Smooth muscle cell (in vitro differentiated cells): Measurements from ENCODE around the gene CCDC92B. TPM values are rescaled to one million over a fixed set of nuclear protein-coding genes. Genes with fewer than 3 reads are reported as not detected.

ENCODE experiments used
- DNase-seq: peaks from one replicate; lab custom pipeline; 2025; ENCODE audit not compliant: unreplicated experiment; lab: John Stamatoyannopoulos, UW
- H2AFZ ChIP-seq: fragments of 200-600 bp; sonication (generic); 2 replicates; pipeline ENCODE4 v1.6.0; 2016; ENCODE audit warnings: antibody characterized with exemption, low read depth, mild to moderate bottlenecking
- H3F3A ChIP-seq: fragments of 200-600 bp; sonication (generic); 2 replicates; pipeline ENCODE4 v1.6.0; 2017; ENCODE audit warnings: antibody characterized with exemption, low read depth
- H3K27ac ChIP-seq: fragments of 200-600 bp; sonication (generic); 2 replicates; pipeline ENCODE4 v1.5.1; 2016; ENCODE audit warnings: low read depth, mild to moderate bottlenecking
- H3K27me3 ChIP-seq: fragments of 200-600 bp; sonication (generic); 2 replicates; pipeline ENCODE4 v1.6.1; 2016; ENCODE audit warnings: low read depth, mild to moderate bottlenecking
- H3K36me3 ChIP-seq: fragments of 200-600 bp; sonication (generic); 2 replicates; pipeline ENCODE4 v1.5.1; 2016; ENCODE audit warnings: low read depth
- H3K4me1 ChIP-seq: fragments of 200-600 bp; sonication (generic); 2 replicates; pipeline ENCODE4 v1.5.1; 2016; ENCODE audit warnings: low read depth
- H3K4me2 ChIP-seq: fragments of 200-600 bp; sonication (generic); 2 replicates; pipeline ENCODE4 v1.6.0; 2016; ENCODE audit warnings: mild to moderate bottlenecking
- H3K4me3 ChIP-seq: fragments of 200-600 bp; sonication (generic); 2 replicates; pipeline ENCODE4 v1.5.1; 2016; ENCODE audit warnings: mild to moderate bottlenecking
- H3K79me2 ChIP-seq: fragments of 200-600 bp; sonication (generic); 2 replicates; pipeline ENCODE4 v1.6.0; 2016; ENCODE audit warnings: low read depth, mild to moderate bottlenecking
- H3K9ac ChIP-seq: fragments of 200-600 bp; sonication (generic); 2 replicates; pipeline ENCODE4 v1.6.0; 2016; ENCODE audit warnings: low read depth
- H3K9me3 ChIP-seq: fragments of 200-600 bp; sonication (generic); replicated peaks from 2 replicates; pipeline ENCODE4 v1.5.1; 2016; ENCODE audit warnings: low read depth
- H4K20me1 ChIP-seq: fragments of 200-600 bp; sonication (generic); 2 replicates; pipeline ENCODE4 v1.6.0; 2016; ENCODE audit warnings: low read depth
- WGBS: methylation state at CpG from one replicate; pipeline ENCODE4 v1.1.7; 2016; ENCODE audit warnings: low lambda C conversion rate; 5-methylcytosine and 5-hydroxymethylcytosine counted together
- polyA plus RNA-seq: library from polyadenylated mRNA; unstranded; fragments of >200 nt; fragmentation: Nextera tagmentation; extraction: Ambion mirVana; gene quantifications from 2 replicates; pipeline ENCODE4 v1.2.1, GENCODE V29; 2016
- total RNA-seq: library from RNA; depleted of rRNA; stranded (reverse); fragments of >200 nt; gene quantifications from 2 replicates; pipeline ENCODE4 v1.2.3, GENCODE V29; 2014
- TF ChIP-seq, protein P1 (sequence below): fragments of 200-600 bp; sonication (generic); IDR thresholded peaks from 2 replicates; pipeline ENCODE4 v1.5.1; 2017; ENCODE audit warnings: borderline replicate concordance, mild to moderate bottlenecking, antibody characterized with exemption; ENCODE audit not compliant: insufficient read depth, poor library complexity, severe bottlenecking

Gene CCDC92B
- total and polyA plus RNA-seq, 2 experiments from 2014 or later = not detected

DNA sequence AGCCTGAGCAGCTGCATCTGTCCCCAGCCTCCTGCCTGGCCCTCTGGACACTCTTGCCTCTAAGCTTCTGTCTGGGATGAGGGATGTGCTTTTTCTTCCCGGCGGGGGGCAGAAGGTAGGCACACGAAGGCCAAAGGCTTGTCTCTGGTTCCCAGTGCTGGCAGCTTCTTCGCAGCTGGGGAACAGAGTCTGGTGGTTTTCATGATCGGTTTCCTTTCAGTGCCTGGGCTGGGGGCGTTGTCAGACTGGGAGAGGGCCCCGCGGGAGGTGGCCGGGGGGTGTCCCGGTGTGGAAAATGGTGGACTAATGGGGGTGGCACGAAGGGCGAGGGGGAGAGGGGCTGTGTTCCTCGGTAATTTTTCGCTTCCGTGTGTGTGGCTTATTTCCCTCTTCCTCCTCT, 47.8 kb upstream of the CCDC92B start:
- Histone ChIP-seq H3F3A (no peaks in the 10 kb centered on the region), H3K9me3 (no peaks in the 10 kb centered on the region), H3K4me2 (no peak overlapping the region), H3K9ac (no peak overlapping the region), H3K36me3 (no peaks in the 10 kb centered on the region), H4K20me1 (no peaks in the 10 kb centered on the region), H3K4me1 (no peaks in the 10 kb centered on the region), H3K27me3 (no peaks in the 10 kb centered on the region), H3K4me3 (no peak overlapping the region), H2AFZ (no peak overlapping the region), H3K79me2 (no peaks in the 10 kb centered on the region), H3K27ac (no peak overlapping the region)
- WGBS = 86% methylated on average over 10 of the region's 15 CpGs
- DNase-seq = no peak
- TF ChIP-seq, protein P1, sequence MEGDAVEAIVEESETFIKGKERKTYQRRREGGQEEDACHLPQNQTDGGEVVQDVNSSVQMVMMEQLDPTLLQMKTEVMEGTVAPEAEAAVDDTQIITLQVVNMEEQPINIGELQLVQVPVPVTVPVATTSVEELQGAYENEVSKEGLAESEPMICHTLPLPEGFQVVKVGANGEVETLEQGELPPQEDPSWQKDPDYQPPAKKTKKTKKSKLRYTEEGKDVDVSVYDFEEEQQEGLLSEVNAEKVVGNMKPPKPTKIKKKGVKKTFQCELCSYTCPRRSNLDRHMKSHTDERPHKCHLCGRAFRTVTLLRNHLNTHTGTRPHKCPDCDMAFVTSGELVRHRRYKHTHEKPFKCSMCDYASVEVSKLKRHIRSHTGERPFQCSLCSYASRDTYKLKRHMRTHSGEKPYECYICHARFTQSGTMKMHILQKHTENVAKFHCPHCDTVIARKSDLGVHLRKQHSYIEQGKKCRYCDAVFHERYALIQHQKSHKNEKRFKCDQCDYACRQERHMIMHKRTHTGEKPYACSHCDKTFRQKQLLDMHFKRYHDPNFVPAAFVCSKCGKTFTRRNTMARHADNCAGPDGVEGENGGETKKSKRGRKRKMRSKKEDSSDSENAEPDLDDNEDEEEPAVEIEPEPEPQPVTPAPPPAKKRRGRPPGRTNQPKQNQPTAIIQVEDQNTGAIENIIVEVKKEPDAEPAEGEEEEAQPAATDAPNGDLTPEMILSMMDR = no peak

DNA sequence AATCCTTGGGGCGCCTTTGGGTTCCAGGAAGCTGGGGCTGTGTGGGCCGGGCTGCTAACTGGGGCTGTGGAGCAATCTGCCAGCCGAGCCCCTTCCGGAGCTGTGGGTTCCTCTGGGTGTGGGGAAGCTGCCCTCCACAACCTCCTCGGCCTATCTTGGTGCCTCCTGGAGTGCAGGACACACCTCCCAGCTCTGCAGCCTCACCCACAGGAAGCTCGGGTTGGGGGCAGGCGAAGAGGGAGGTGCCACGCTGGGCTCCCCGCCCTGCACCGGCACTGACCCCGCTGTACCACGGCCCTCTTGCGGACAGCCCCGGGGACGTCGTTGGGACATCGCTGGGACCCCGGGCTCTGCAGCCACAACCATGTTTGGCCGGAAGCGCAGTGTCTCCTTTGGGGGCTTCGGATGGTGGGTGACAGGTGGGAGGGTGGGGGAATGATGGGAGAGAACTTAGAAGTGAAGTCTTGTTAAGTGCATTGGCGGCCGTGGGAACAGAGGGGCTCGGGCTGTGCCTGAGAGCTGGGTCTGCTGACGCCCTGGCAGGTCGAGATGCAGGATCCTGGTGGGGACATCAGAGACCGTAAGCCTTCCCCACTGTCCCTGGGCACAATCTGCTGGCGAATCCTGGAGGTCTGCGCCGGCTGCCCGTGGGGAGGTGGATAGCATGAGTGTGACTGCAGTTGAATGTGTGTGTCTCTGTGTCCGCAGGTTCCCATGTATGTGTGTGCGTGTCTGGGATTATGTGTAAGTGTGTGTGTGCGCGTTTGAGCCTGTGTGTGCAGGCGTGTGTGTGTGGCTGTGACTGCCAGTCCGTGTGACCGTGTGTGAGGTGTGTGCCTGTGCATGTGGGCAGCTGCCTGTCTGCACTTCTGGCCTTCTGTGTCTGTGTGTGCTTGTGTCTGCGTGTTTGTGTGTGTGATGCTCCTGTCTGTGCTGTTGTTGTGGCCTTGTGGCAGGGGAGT, 47.0 kb upstream of the CCDC92B start, which contains the start of gene RAP1GAP2:
Gene RAP1GAP2 (plus strand): TSS at position 275 of the 962 bp plus-strand sequence. CDS start 90 bp downstream, at position 365.
- Histone ChIP-seq H3K4me3 (no peak within 1 kb of the TSS), H3K79me2 (no peaks in the 10 kb centered on the region), H4K20me1 (no peaks in the 10 kb centered on the region), H3K4me2 (no peak within 1 kb of the TSS), H3K36me3 (no peaks in the 10 kb centered on the region), H3K9ac (no peak within 1 kb of the TSS), H3K4me1 (no peaks in the 10 kb centered on the region), H2AFZ (no peak within 1 kb of the TSS), H3K27ac (no peak within 1 kb of the TSS), H3K9me3 (no peaks in the 10 kb centered on the region), H3K27me3 (no peaks in the 10 kb centered on the region), H3F3A (no peaks in the 10 kb centered on the region)
- TF ChIP-seq, protein P1 = no peak
- 92% methylated on average over 39 of the region's 39 CpGs for WGBS
- DNase-seq = no peak

DNA sequence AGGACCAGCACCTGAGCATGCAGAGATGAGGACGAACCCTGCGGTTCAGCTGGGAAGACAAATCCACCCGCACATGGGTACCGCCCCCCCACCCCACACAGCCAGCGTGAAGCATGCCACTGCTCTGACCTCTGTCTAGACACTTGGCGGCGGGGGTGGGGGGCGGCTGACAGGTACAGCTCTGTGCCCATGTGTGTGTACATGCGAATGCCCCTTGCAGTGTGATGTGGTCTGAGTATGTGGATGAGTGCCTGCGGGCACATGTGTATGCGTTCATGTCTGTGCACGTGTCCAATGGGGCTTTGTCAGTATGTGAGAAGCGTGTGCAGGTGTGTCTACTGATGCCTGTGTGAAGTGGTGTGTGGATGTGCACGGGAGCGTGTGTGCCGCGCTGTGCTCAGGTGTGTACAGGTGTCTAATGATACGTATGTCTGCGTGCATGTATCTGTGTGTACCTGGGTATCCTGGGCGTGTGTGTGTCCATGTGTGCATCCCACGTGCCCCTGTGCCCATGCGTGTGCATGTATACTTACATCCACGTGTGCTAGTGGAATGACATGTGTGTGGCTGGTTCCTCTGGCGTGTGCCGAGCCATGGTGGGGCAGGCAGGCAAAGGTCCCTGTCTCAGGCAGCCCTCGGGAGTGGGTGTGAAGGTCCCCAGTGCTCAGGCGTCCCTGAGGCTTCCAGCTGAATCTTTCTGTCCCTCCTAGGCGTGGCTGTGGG, 46.1 kb upstream of the CCDC92B start:
- TF ChIP-seq, protein P1 = no peak
- no peaks in the 10 kb centered on the region for H3K79me2 ChIP-seq
- DNase-seq = no peak
- H4K20me1 ChIP-seq = no peaks in the 10 kb centered on the region
- no peaks in the 10 kb centered on the region for H3K9me3 ChIP-seq
- H3K4me3 ChIP-seq = no peak overlapping the region
- no peak overlapping the region for H3K9ac ChIP-seq
- H3F3A ChIP-seq = no peaks in the 10 kb centered on the region
- no peak overlapping the region for H3K4me2 ChIP-seq
- WGBS = 94% methylated on average over 28 of the region's 28 CpGs
- no peaks in the 10 kb centered on the region for H3K36me3 ChIP-seq
- H2AFZ ChIP-seq = no peak overlapping the region
- H3K27me3 ChIP-seq = no peaks in the 10 kb centered on the region
- no peaks in the 10 kb centered on the region for H3K4me1 ChIP-seq
- H3K27ac ChIP-seq = no peak overlapping the region
